Measurements from ENCODE around the gene RALGPS1.

DNA sequence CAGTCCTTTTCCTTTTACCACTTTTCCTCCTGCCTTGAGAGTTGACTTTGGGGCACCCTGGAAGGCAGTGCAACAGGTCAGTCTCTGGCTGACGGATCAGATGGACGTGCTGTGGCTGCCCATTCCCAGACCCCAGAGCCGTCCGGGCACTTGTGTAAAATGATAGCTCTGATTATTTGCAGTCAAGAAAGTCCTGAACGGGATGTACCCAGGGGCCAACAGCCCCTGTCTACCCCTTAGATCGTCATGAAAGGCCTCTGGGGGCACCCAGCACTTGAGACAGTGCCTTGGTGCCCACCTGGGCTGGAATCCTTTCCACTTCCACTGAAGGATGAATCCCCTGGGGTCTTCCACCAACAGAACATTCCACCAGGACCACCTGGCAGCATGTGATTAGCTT, 225.6 kb downstream of the RALGPS1 start:
- TF ChIP-seq, protein P1, sequence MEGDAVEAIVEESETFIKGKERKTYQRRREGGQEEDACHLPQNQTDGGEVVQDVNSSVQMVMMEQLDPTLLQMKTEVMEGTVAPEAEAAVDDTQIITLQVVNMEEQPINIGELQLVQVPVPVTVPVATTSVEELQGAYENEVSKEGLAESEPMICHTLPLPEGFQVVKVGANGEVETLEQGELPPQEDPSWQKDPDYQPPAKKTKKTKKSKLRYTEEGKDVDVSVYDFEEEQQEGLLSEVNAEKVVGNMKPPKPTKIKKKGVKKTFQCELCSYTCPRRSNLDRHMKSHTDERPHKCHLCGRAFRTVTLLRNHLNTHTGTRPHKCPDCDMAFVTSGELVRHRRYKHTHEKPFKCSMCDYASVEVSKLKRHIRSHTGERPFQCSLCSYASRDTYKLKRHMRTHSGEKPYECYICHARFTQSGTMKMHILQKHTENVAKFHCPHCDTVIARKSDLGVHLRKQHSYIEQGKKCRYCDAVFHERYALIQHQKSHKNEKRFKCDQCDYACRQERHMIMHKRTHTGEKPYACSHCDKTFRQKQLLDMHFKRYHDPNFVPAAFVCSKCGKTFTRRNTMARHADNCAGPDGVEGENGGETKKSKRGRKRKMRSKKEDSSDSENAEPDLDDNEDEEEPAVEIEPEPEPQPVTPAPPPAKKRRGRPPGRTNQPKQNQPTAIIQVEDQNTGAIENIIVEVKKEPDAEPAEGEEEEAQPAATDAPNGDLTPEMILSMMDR (IDR thresholded peaks at IDR 0.05; ENCODE audit: low read depth, low read length, poor library complexity, severe bottlenecking), result no peak
- no peak for TF ChIP-seq EZH2phosphoT487 (IDR thresholded peaks at IDR 0.05; ENCODE audit: borderline replicate concordance, low read length)

Measured in DOHH2 (cell line).